Cerebellar cortex (tissue), 1 donor: ENCODE data around the gene OSBPL5.

Experiments used
- DNase-seq: peaks from one replicate; pipeline ENCODE4 v3.0.0-alpha.2; 2015; ENCODE audit warnings: low spot score

Gene OSBPL5

GRCh38 chr11:3133261-3134217, 31.6 kb downstream of the OSBPL5 start:
- DNase-seq: no peak

DNA sequence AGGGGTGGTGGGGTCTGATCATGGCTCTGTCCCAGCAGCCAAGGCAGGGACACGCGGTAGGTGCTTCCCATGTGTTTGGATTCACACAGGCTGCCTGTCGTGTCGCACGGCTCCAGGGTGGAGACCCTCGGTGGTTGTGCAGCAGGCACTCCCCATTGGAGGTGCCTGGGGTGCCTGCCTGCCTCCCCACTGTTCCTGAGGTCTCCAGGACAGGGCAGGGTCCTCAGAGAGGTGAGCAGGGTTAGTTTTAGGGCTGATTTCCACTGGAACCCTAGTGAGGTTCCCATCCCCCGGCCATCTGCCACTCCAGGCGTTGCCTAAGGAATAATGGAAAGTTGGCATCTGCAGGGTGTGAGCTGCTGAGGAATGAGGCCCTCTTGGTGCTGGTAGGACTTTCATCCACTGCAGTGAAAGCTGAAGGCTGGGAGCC, 32.3 kb downstream of the OSBPL5 start:
- no peak for DNase-seq

- no peak for DNase-seq
Observed at GRCh38 chr11:3132271-3132781, 32.8 kb downstream of the OSBPL5 start.

DNA sequence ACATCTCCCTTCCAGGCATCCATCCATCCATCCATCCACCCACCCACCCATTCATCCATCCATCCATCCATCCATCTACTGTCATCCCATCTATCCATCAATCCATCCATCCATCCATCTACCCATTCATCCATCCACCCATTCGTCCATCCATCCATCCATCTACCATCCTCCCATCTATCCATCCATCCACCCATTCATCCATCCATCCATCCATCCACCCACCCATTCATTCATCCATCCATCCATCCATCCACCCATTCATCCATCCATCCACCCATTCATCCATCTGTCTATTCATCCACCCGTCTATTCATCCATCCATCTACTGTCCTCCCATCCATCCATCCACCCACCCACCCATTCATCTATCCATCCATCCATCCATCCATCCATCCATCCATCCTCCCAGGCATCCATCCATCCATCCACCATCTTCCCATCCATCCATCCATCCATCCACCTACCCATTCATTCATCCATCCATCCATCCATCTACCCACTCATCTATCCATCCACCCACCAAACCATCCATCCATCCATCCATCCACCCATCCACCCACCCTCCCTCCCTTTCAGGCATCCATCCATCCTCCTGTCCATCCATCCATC, 33.7 kb downstream of the OSBPL5 start:
- DNase-seq: no peak

DNA sequence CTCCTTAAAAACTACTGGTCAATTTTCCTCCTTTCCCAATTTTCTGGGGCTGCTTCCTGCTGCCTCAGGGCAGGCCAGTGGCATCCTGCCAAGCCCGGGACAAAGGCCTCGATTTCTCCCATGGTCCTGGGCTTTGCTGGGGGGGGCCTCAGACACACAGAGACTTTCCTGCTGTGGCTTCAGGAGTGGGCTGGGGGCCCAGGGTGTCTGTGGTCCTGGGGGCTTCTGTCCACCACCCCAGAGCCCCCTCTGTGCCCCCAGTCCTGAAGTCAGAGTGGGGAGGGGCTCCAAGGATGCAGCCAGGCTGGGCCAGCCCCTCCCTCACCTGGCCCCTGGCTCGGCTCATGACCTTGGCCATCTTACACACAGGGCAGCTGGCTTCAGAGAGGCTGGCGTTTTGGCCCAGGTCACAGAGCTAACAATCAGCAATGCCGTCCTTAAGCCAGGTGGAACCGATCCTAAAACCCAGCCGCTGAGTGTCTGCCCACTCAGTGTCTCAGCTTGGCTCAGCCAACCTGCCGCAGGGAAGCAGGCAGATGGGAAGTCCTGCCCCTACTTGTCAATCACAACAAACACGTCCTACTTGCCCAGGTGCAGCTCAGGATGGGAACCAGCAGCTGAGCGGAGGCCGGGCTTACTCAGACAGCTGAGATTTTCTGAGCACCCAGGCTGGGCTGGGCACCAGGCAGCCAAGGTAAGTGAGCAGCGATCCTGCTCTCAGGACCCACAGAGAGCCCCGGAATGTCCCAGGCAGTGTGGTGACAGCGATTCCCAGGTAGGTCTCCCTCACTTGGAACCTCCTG, 34.6 kb downstream of the OSBPL5 start:
- peak; percentile 71 for DNase-seq

GRCh38 chr11:3129591-3130268, 35.4 kb downstream of the OSBPL5 start:
- DNase-seq: no peak

GRCh38 chr11:3129181-3129590, 35.9 kb downstream of the OSBPL5 start:
- no peak for DNase-seq

- DNase-seq: no peak
Observed at GRCh38 chr11:3128356-3129180, 36.5 kb downstream of the OSBPL5 start.

- DNase-seq: no peak
Observed at GRCh38 chr11:3127706-3128355, 37.3 kb downstream of the OSBPL5 start.

DNA sequence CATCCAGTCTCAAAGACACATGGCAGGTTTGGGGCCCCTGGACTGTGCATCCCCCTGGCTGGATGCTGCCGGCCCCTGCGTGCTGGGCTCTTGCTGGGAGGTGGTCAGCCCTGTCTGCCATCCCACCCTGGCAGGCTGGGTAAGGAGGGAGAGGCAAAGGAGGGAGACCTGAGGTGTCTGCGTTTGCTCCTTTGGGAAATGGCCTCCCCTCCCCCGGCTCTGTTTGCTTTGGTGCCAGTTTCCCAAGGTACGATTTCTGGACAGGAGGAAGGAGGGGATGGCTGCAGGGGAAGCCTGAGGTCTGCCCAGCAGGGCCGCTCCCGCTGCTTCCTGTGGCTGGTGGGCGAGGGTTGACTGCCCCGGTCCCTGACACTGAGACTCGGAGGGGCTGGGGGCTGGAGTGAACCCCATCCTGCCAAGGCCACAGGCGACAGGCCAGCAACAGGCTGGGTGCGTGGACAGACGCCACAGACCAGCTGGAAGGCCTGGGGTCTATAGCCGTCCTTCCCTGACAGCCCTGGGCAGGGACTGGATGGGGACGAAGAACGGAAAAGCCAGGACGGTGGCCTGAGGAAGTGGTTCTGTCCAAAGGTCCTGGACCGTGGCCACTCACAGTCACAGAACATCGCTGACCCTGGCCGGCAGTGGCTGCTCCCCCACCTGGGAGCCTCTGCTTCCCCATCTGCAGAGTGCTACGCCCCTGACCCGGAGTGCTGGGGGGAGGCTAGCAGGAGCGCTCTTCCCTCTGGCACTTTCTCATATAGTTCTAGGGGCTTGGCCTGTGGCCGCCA, 38.0 kb downstream of the OSBPL5 start:
- DNase-seq: no peak

- no peak for DNase-seq
Observed at GRCh38 chr11:3126207-3126865, 38.8 kb downstream of the OSBPL5 start.

- no peak for DNase-seq
Observed at GRCh38 chr11:3124821-3125220, 40.3 kb downstream of the OSBPL5 start.

DNA sequence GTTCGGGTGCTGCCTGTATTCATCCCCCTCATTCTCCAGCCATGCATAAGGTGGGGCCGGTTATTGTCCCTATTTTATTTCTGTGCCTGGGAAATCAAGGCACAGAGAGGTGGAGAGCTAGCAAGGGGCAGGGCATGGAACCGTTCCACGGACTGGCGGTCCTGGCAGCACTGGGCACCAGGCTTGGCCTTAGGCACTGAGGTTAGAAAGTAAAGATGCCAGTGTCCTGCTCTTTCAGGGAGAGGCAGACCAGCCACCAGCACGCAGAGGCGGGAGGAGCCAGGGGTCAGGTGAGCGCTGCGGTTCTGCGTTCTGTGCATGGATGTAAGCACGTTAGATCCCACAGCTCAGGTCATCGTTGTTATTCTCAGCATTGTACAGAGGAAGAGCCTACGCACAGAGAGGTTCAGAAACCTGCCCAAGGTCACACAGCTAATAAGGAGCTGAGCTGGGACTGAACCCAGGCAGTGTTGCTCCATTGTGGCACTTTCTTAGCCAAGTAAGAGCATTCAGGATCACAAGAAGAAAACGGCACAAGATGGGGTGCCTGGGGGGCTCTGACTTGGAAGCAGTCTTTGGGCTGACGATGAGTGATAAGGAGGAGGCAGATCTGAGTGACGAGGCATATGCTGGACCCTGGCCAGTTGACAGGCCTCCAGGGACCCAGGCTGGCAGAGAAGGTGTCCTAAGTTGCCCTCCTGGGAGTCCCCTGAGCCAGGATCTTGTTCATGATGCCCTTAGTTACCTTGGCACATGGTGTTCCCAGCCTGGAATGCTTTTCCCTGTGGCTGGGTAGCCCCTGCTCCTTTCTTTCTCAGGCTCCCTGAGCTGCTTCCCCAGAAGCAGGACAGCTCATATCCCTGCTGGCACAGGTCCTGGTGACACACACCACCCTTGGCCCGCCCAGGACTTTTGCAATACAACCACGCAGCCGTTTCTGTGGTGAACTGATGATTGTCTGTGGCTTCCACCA, 41.1 kb downstream of the OSBPL5 start:
- no peak for DNase-seq

- DNase-seq: peak; percentile 77
Observed at GRCh38 chr11:3123305-3123704, 41.8 kb downstream of the OSBPL5 start.

- DNase-seq: no peak
Observed at GRCh38 chr11:3122775-3123201, 42.3 kb downstream of the OSBPL5 start.

- DNase-seq: no peak
Observed at GRCh38 chr11:3121931-3122774, 43.0 kb downstream of the OSBPL5 start.

DNA sequence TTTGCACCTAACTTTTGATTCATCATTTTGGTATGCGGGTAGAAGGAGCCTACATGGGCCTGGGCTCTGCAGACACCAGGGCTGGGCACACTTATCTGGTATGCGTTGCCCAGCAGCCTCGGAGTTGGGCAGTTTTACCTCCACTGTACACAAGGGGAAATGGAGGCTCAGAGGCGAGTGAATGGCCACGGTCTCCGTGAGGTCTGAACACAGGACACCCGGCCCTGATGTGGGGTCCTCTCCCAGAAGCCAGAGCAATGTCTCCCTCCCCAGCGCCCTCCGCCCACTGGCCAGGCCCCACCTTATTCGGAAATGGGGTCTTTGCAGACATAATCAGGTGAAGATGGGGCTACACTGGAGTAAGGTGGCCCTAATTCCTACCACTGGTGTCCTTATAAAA, 43.7 kb downstream of the OSBPL5 start:
- DNase-seq: no peak
